ENCODE measurements around the gene RAI1.

RAI1 gene

GRCh38 chr17:17818088-17818526, 136.8 kb downstream of the RAI1 start:
- peaks cover 6% of the 10 kb centered on the region for H3K4me1 ChIP-seq (ENCODE audit: control insufficient read depth, insufficient read depth, low read length)
- no peaks in the 10 kb centered on the region for H3K27me3 ChIP-seq (ENCODE audit: control insufficient read depth, insufficient read depth, low read length)
- no peaks in the 10 kb centered on the region for H3K9me3 ChIP-seq (ENCODE audit: control insufficient read depth, insufficient read depth, low read length)
- H3K4me3 ChIP-seq (ENCODE audit: low read length): no peak overlapping the region
- no peak for DNase-seq (ENCODE audit: low read depth, low spot score)
- no CpG with 5 or more reads among the region's 10 CpGs for WGBS (ENCODE audit: insufficient coverage, insufficient read length)
- H3K36me3 ChIP-seq (ENCODE audit: control insufficient read depth, insufficient read depth, low read length): peaks cover 53% of the 10 kb centered on the region
- no peak overlapping the region for H3K27ac ChIP-seq (ENCODE audit: low read length)

- no CpG with 5 or more reads among the region's 12 CpGs for WGBS (ENCODE audit: insufficient coverage, insufficient read length)
- Histone ChIP-seq H3K4me3 (ENCODE audit: low read length) (no peak overlapping the region), H3K27me3 (ENCODE audit: control insufficient read depth, insufficient read depth, low read length) (no peaks in the 10 kb centered on the region), H3K9me3 (ENCODE audit: control insufficient read depth, insufficient read depth, low read length) (no peaks in the 10 kb centered on the region), H3K27ac (ENCODE audit: low read length) (no peak overlapping the region), H3K4me1 (ENCODE audit: control insufficient read depth, insufficient read depth, low read length) (peaks cover 10% of the 10 kb centered on the region), H3K36me3 (ENCODE audit: control insufficient read depth, insufficient read depth, low read length) (peaks cover 47% of the 10 kb centered on the region)
- DNase-seq (ENCODE audit: low read depth, low spot score): no peak
These were observed 137.9 kb downstream of the RAI1 start for GRCh38 chr17:17819111-17819510.

GRCh38 chr17:17819561-17819995, 138.3 kb downstream of the RAI1 start:
- H3K36me3 ChIP-seq (ENCODE audit: control insufficient read depth, insufficient read depth, low read length): peaks cover 42% of the 10 kb centered on the region
- DNase-seq (ENCODE audit: low read depth, low spot score): no peak
- H3K27ac ChIP-seq (ENCODE audit: low read length): no peak overlapping the region
- whole genome bisulfite sequencing (ENCODE audit: insufficient coverage, insufficient read length): no CpG with 5 or more reads among the region's 12 CpGs
- H3K4me3 ChIP-seq (ENCODE audit: low read length): no peak overlapping the region
- peaks cover 15% of the 10 kb centered on the region for H3K4me1 ChIP-seq (ENCODE audit: control insufficient read depth, insufficient read depth, low read length)
- no peaks in the 10 kb centered on the region for H3K27me3 ChIP-seq (ENCODE audit: control insufficient read depth, insufficient read depth, low read length)
- H3K9me3 ChIP-seq (ENCODE audit: control insufficient read depth, insufficient read depth, low read length): no peaks in the 10 kb centered on the region

- peaks cover 19% of the 10 kb centered on the region for H3K4me1 ChIP-seq (ENCODE audit: control insufficient read depth, insufficient read depth, low read length)
- H3K36me3 ChIP-seq (ENCODE audit: control insufficient read depth, insufficient read depth, low read length): peaks cover 38% of the 10 kb centered on the region
- no CpG with 5 or more reads among the region's 10 CpGs for WGBS (ENCODE audit: insufficient coverage, insufficient read length)
- no peak overlapping the region for H3K27ac ChIP-seq (ENCODE audit: low read length)
- no peaks in the 10 kb centered on the region for H3K9me3 ChIP-seq (ENCODE audit: control insufficient read depth, insufficient read depth, low read length)
- no peak for DNase-seq (ENCODE audit: low read depth, low spot score)
- no peak overlapping the region for H3K4me3 ChIP-seq (ENCODE audit: low read length)
- no peaks in the 10 kb centered on the region for H3K27me3 ChIP-seq (ENCODE audit: control insufficient read depth, insufficient read depth, low read length)
These were observed 138.8 kb downstream of the RAI1 start for GRCh38 chr17:17820046-17820445.

- Histone ChIP-seq H3K36me3 (ENCODE audit: control insufficient read depth, insufficient read depth, low read length) (peaks cover 32% of the 10 kb centered on the region), H3K27ac (ENCODE audit: low read length) (no peak overlapping the region), H3K27me3 (ENCODE audit: control insufficient read depth, insufficient read depth, low read length) (no peaks in the 10 kb centered on the region), H3K9me3 (ENCODE audit: control insufficient read depth, insufficient read depth, low read length) (no peaks in the 10 kb centered on the region), H3K4me3 (ENCODE audit: low read length) (no peak overlapping the region), H3K4me1 (ENCODE audit: control insufficient read depth, insufficient read depth, low read length) (peaks cover 20% of the 10 kb centered on the region)
- WGBS (ENCODE audit: insufficient coverage, insufficient read length): no CpG with 5 or more reads among the region's 7 CpGs
- no peak for DNase-seq (ENCODE audit: low read depth, low spot score)
These were observed 139.4 kb downstream of the RAI1 start for GRCh38 chr17:17820463-17821158.

GRCh38 chr17:17822189-17822588, 140.9 kb downstream of the RAI1 start:
- no peak for DNase-seq (ENCODE audit: low read depth, low spot score)
- H3K4me3 ChIP-seq (ENCODE audit: low read length): no peak overlapping the region

GRCh38 chr17:17822616-17823015, 141.4 kb downstream of the RAI1 start:
- Histone ChIP-seq H3K9me3 (ENCODE audit: control insufficient read depth, insufficient read depth, low read length) (no peaks in the 10 kb centered on the region), H3K4me1 (ENCODE audit: control insufficient read depth, insufficient read depth, low read length) (peaks cover 20% of the 10 kb centered on the region), H3K4me3 (ENCODE audit: low read length) (no peak overlapping the region), H3K27me3 (ENCODE audit: control insufficient read depth, insufficient read depth, low read length) (no peaks in the 10 kb centered on the region), H3K27ac (ENCODE audit: low read length) (no peak overlapping the region), H3K36me3 (ENCODE audit: control insufficient read depth, insufficient read depth, low read length) (peaks cover 19% of the 10 kb centered on the region)
- no CpG with 5 or more reads among the region's 3 CpGs for WGBS (ENCODE audit: insufficient coverage, insufficient read length)
- DNase-seq (ENCODE audit: low read depth, low spot score): no peak

More at GRCh38 chr17:17822189-17822588, 140.9 kb downstream of the RAI1 start:
- H3K4me1 ChIP-seq (ENCODE audit: control insufficient read depth, insufficient read depth, low read length): peaks cover 20% of the 10 kb centered on the region
- H3K36me3 ChIP-seq (ENCODE audit: control insufficient read depth, insufficient read depth, low read length): peaks cover 19% of the 10 kb centered on the region
- no peak overlapping the region for H3K27ac ChIP-seq (ENCODE audit: low read length)
- WGBS (ENCODE audit: insufficient coverage, insufficient read length): no CpG with 5 or more reads among the region's 1 CpG
- H3K27me3 ChIP-seq (ENCODE audit: control insufficient read depth, insufficient read depth, low read length): no peaks in the 10 kb centered on the region
- no peaks in the 10 kb centered on the region for H3K9me3 ChIP-seq (ENCODE audit: control insufficient read depth, insufficient read depth, low read length)

- Histone ChIP-seq H3K4me3 (ENCODE audit: low read length) (no peak overlapping the region), H3K4me1 (ENCODE audit: control insufficient read depth, insufficient read depth, low read length) (peaks cover 16% of the 10 kb centered on the region), H3K9me3 (ENCODE audit: control insufficient read depth, insufficient read depth, low read length) (no peaks in the 10 kb centered on the region), H3K27me3 (ENCODE audit: control insufficient read depth, insufficient read depth, low read length) (no peaks in the 10 kb centered on the region), H3K36me3 (ENCODE audit: control insufficient read depth, insufficient read depth, low read length) (peaks cover 17% of the 10 kb centered on the region), H3K27ac (ENCODE audit: low read length) (no peak overlapping the region)
- WGBS (ENCODE audit: insufficient coverage, insufficient read length): no CpG with 5 or more reads among the region's 69 CpGs
- DNase-seq (ENCODE audit: low read depth, low spot score): no peak
These were observed 142.3 kb downstream of the RAI1 start for GRCh38 chr17:17823433-17824118.

- Histone ChIP-seq H3K27ac (ENCODE audit: low read length) (no peak overlapping the region), H3K27me3 (ENCODE audit: control insufficient read depth, insufficient read depth, low read length) (no peaks in the 10 kb centered on the region), H3K4me3 (ENCODE audit: low read length) (no peak overlapping the region), H3K4me1 (ENCODE audit: control insufficient read depth, insufficient read depth, low read length) (peaks cover 16% of the 10 kb centered on the region), H3K9me3 (ENCODE audit: control insufficient read depth, insufficient read depth, low read length) (no peaks in the 10 kb centered on the region), H3K36me3 (ENCODE audit: control insufficient read depth, insufficient read depth, low read length) (peaks cover 12% of the 10 kb centered on the region)
- no peak for DNase-seq (ENCODE audit: low read depth, low spot score)
- no CpG with 5 or more reads among the region's 11 CpGs for WGBS (ENCODE audit: insufficient coverage, insufficient read length)
These were observed 143.0 kb downstream of the RAI1 start for GRCh38 chr17:17824119-17824782.

GRCh38 chr17:17824783-17825614, 143.7 kb downstream of the RAI1 start:
- no peak overlapping the region for H3K27ac ChIP-seq (ENCODE audit: low read length)
- H3K4me3 ChIP-seq (ENCODE audit: low read length): no peak overlapping the region
- no peak for DNase-seq (ENCODE audit: low read depth, low spot score)
- peaks cover 5% of the 10 kb centered on the region for H3K36me3 ChIP-seq (ENCODE audit: control insufficient read depth, insufficient read depth, low read length)
- H3K27me3 ChIP-seq (ENCODE audit: control insufficient read depth, insufficient read depth, low read length): no peaks in the 10 kb centered on the region
- peaks cover 16% of the 10 kb centered on the region for H3K4me1 ChIP-seq (ENCODE audit: control insufficient read depth, insufficient read depth, low read length)
- WGBS (ENCODE audit: insufficient coverage, insufficient read length): no CpG with 5 or more reads among the region's 14 CpGs
- no peaks in the 10 kb centered on the region for H3K9me3 ChIP-seq (ENCODE audit: control insufficient read depth, insufficient read depth, low read length)
